HL-60/S4 treated with retinoic acid at 250 ng/mL for 4 days and 3 days (cell line): ENCODE results near the gene OSM.
"Not testable (repeated sequence)": the region's sequence is repeated elsewhere in the genome, so short reads cannot be mapped to it uniquely, and the experiment has no call there.

Experiments used
- in situ Hi-C: fragments of 300-500 bp; cut with MboI; formaldehyde crosslinking; loops from 2 replicates; pipeline ENCODE4 v1.7.0; 2022; ENCODE audit warnings: low sequenced_read_pairs

The OSM gene

DNA sequence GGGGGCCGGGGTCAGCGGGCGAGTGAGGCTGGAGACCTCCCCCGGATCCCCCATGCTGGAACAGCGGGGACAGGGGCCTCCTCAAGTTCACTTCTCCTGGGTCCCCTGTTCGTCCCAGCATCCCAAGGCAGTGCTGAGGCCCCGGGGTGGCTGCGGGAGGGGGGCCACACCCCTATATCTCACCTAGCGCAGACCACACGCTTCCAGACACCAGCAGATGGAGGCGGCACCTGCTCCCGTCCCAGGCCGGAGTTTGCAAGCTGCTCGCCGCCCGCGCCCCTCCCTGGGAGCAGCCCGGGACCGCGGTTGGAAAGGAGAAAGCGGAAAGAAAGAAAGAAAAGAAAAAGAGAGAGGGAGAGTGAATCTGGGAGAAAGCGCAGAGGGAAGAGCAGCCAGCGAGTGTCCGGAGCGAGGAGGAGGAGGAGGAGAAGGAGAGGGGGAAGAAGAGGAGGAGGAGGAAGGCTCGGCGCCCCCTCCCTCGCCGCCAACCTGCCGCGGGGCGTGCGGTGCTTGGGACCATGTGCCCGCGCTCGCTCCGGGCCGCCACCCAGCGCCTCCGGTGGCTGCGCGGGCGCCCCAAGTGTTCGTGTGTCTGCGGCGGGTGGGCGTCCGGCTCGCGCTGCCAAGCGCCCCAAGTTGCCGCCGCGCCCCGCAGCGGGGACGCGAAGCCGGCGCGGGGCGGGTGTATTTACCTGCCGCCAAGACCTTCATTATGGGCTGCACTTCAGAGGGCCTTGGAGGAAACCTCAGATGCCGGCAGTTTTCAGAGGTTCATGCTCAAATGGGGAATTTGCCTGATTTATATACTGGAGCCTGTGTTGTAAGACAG is 20.5 kb downstream of the OSM start, which contains the start of gene LIF:
TSS of gene LIF (minus strand) at position 775 of the 829 bp plus-strand sequence. CDS start at position 711, 64 bp downstream.
- in situ Hi-C loops: no loop called here

GRCh38 chr22:30245181-30245984 is 21.3 kb downstream of the OSM start:
- in situ Hi-C loops: no loop called here

DNA sequence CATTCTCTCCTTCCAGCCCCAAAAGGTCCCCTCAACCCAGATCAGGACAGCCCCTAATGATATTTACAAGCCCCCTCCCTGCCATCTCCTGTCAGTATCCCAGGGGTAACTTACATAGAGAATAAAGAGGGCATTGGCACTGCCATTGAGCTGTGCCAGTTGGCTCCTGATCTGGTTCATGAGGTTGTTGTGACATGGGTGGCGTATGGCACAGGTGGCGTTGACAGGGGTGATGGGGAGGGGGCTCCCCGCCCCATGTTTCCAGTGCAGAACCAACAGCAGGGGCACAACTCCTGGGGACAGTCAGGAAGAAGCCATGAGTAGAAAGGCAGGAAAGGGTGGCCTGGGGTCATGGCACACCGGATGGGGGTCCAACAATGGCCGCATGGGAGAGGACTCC is 22.0 kb downstream of the OSM start:
- in situ Hi-C loops: no loop called here

- in situ Hi-C loops: no loop called here
Measured at GRCh38 chr22:30244066-30244465, 22.6 kb downstream of the OSM start.

GRCh38 chr22:30243661-30244060 is 23.0 kb downstream of the OSM start:
- in situ Hi-C loops: no loop called here

DNA sequence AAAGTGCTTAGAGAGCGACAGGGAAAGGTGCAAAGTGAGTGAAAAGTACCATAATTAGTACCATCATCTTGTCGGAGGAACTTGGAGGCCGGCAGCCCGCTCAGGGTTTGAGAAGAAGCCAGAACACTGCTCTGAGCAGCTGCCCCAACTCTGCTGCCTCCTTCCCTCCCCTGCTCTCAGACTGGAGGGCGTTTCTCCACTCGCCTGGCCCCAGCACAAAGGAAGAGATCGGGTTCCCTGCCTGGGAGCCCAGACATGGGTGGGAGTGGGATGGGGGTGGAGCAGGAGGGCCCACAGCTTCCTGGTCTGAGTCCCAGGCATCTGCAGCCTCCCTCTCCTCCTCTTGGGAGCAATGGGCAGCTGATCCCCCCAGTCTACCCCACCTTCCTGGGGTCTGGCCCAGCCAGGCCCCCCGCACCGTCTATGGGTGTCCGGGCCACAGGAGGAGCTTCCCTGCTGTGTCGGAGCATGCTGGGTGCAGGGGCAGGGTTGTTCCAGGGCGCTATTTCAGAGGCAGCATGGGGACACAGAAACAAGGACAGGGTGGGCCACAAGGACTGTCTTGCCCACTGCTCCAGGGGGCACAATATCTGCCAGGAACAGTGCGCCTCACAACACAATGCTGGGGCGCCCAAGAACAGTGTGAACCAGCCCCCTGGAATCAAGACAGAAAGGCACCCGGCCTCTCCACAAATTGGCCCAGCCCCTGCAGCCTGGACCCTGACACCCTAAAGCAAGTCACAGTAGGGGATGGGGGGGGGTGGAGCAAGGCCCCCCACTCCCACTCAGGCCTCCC is 24.9 kb downstream of the OSM start:
- in situ Hi-C loops: no loop called here

GRCh38 chr22:30240541-30241417 is 25.9 kb downstream of the OSM start:
- in situ Hi-C loops: no loop called here

DNA sequence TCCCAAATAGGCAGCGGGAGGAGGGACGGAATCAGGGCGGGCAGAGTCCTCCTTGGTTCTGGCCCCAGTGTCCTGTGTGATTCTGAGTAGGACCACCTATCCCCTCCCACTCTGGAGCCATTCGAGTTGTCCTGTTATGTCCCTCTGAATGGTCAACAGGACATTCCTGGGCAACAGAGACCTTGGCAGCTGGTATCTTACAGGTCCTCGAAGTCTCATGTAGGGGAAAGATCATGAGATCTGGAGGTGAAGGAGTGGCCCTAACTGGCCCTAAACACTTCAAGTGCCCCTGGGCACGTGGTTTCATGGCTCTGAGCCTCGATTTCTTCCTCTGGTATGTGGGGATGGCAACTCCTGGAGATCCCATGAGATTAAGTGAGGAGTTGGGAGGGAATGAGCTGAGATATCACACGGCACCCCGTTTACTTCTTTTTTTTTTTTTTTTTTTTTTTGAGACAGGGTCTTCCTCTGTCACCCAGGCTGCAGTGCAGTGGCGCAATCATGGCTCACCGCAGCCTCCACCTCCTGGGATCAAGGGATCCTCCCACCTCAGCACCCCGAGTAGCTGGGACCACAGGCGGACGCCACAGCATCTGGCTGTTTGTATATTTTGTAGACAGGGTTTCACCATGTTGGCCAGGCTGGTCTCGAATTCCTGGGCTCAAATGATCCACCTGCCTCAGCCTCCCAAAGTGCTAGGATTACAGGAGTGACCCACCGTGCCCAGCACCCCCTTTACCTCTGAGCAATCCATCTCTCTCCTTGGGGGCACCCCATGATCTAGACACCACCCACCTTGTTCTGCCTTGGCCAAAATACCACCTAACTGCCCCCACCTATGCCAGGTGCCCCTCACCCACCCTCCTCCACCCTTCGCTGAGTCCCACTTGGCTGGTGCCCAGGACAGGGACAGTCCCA is 26.9 kb downstream of the OSM start:
- in situ Hi-C loops: no loop called here

DNA sequence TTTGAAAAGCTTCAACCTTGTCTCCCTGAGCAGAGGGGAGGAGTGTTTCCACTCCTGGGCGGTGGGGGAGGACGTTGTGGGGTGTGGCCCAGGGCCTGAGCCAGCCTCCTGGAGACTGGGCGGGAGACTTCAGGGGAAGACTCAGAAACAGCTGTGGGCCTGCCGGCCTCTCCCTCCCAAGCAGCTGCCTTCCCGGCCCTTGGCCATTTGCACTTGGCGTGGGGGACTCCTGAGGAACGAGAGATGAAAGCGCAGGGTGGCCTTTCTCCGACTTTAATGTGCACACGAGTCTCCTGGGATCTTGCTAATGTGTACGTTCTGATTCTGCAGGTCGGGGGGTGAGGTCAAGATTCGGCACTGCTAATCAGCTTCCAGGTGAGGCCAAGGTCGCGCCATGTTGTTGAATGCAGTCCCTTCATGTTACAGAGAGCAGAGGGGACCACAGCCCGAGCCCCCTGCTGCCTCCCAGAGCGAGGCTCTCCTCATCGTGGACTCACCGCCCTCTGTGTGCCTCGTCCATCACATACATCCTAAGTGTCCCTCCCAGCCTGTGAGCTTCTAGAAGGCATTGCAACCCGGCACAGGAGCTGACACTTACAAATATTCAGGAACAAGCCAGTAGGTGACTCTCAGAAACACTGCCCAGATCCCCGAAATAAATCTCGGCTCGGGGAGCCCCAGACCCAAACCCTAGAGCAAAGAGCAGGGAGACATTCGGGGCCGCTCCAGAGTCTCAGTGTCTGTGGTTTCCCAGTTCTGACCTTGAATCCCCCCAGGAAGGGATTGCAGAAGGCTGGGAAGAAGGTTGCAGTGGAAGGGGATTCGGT is 27.8 kb downstream of the OSM start:
- in situ Hi-C loops: no loop called here

DNA sequence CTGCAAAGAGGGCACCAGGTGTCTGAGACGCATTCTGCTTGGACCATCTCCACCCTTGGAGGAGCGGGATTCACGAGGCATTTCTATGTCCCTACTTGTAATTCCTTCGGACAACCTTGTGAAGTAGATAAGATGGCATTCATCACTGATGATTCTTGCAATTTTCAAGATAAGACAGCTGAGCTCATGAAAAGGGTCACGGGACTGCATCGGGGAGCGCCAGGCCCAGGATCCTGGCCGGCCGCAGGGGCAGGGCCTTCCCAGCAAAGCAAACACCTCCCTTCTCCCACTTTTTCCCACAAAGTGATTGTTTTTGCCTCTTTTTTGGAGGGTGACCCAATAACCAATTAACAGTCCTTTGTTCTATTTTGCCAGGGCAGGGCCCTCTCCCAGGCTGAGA is 28.5 kb downstream of the OSM start:
- in situ Hi-C loops: no loop called here

- in situ Hi-C loops: no loop called here
Measured at GRCh38 chr22:30236875-30237274, 29.8 kb downstream of the OSM start.

GRCh38 chr22:30235687-30236170 is 30.9 kb downstream of the OSM start:
- in situ Hi-C loops: no loop called here

GRCh38 chr22:30234786-30235470 is 31.7 kb downstream of the OSM start:
- in situ Hi-C loops: no loop called here

DNA sequence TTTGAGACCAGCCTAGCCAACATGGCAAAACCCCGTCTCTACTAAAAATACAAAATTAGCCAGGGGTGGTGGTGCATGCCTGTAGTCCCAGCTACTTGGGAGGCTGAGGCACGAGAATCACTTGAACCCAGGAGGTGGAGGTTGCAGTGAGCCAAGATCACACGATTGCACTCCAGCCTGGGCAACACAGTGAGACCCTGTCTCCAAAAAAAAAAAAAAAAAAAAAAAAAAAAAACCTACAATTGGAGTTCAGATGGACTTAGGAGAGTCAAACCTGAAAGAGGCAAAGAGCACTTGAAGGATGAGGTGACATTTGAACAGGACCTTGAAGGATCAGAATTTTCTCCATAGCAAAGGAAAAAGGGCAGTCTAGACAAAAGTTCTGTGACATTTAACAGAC is 32.3 kb downstream of the OSM start:
- in situ Hi-C loops: not testable (repeated sequence)

DNA sequence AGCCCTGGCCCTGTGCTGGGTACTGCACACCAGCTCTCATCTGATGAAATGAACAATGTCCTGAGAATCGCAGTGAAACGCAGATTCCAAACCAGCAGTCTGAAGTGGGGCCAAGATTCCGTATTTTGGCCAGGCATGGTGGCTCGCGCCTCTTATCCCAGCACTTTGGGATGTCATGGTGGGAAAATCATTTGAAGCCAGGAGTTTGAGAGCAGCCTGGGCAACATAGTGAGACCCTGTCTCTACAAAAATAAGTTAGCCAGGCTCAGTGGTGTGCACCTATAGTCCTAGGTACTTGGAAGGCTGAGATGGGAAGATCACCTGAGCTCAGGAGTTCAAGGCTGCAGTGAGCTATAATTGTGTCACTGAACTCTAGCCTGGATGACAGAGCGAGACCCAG is 33.1 kb downstream of the OSM start:
- in situ Hi-C loops: no loop called here

- in situ Hi-C loops: no loop called here
Measured at GRCh38 chr22:30232716-30233218, 33.9 kb downstream of the OSM start.

DNA sequence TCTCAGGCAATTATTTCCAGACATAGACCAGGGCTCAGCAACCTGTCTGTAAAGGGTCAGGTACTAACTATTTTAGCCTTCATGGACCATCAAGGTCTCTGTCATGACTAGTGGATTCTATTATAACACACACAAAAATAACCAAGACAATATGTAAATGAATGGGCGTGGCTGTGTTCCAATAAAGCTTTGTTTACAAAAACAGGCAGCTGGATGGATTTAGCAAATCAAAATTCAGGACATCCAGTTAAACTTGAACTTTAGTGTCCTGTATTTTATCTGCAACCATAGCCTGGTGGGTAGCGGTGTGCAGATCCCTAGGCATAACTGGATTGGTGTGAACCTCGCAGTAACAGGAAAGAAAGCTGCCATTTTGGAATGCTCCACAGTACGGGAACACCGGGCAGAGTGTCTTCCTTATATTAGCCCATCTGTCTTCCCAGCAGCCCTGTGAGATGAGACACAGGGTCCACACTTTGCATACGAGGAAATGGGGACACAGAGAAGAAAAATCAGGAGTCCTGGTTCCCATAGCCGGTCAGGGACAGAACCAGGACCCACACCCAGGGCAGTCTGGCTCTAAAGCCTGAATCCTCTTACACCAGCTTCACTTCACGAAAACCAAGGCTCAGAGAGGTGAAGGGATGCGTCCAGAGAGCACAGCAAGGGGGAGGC is 35.7 kb downstream of the OSM start:
- in situ Hi-C loops: no loop called here
